Nephron progenitor cell (in vitro differentiated cells): Measurements from ENCODE around the gene EXOSC2.
A peak's percentile ranks its signal among the peaks of the same experiment; 100 is the strongest.

Experiments used
- DNase-seq: peaks from one replicate; pipeline ENCODE4 v3.0.0; 2021
- H3K27ac Mint-ChIP-seq: 2 replicates; pipeline ENCODE4 v1.8.0; 2021; ENCODE audit warnings: mild to moderate bottlenecking, moderate library complexity, mixed read lengths
- H3K27me3 Mint-ChIP-seq: 2 replicates; pipeline ENCODE4 v1.8.0; 2021; ENCODE audit warnings: mild to moderate bottlenecking, low read depth, mixed read lengths; ENCODE audit not compliant: poor library complexity
- H3K36me3 Mint-ChIP-seq: 2 replicates; pipeline ENCODE4 v1.8.0; 2021; ENCODE audit warnings: low read depth, mixed read lengths
- H3K4me1 Mint-ChIP-seq: 2 replicates; pipeline ENCODE4 v1.8.0; 2021; ENCODE audit warnings: mixed read lengths
- H3K4me3 Mint-ChIP-seq: 2 replicates; pipeline ENCODE4 v1.8.0; 2021; ENCODE audit warnings: mild to moderate bottlenecking, moderate library complexity, mixed read lengths
- H3K9me3 Mint-ChIP-seq: 2 replicates; pipeline ENCODE4 v1.8.0; 2021; ENCODE audit warnings: mild to moderate bottlenecking, moderate library complexity, mixed read lengths
- TF ChIP-seq, protein P1 (sequence below): fragments of 200-600 bp; sonication (generic); IDR thresholded peaks from 2 replicates; pipeline ENCODE4 v1.5.0; 2021; ENCODE audit warnings: antibody characterized with exemption

The EXOSC2 gene

DNA sequence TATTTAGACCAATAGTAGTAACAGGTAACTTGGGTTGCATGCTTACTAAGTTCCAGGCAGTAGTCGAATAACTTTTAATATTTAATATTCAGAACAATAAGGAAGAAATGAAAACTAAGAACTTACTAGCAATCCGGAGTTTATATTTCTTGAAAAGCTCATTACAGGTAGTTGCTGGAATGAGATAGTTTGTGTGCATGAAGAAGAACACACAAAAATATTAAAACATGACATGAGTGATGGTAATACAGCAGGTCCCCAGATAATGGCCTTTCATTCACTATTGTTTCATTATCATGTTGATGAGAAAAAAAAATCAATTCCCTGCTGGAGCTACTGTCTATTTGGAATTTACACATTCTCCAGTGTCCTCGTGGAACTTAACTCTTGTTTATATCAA lies 44.7 kb downstream of the EXOSC2 start:
- peaks cover 4% of the 10 kb centered on the region for H3K27me3 Mint-ChIP-seq
- H3K9me3 Mint-ChIP-seq, result no peaks in the 10 kb centered on the region
- no peak overlapping the region for H3K27ac Mint-ChIP-seq
- peaks cover 10% of the 10 kb centered on the region for H3K36me3 Mint-ChIP-seq
- no peak overlapping the region for H3K4me3 Mint-ChIP-seq
- no peak for DNase-seq
- peaks cover 1% of the 10 kb centered on the region for H3K4me1 Mint-ChIP-seq
- TF ChIP-seq, protein P1, sequence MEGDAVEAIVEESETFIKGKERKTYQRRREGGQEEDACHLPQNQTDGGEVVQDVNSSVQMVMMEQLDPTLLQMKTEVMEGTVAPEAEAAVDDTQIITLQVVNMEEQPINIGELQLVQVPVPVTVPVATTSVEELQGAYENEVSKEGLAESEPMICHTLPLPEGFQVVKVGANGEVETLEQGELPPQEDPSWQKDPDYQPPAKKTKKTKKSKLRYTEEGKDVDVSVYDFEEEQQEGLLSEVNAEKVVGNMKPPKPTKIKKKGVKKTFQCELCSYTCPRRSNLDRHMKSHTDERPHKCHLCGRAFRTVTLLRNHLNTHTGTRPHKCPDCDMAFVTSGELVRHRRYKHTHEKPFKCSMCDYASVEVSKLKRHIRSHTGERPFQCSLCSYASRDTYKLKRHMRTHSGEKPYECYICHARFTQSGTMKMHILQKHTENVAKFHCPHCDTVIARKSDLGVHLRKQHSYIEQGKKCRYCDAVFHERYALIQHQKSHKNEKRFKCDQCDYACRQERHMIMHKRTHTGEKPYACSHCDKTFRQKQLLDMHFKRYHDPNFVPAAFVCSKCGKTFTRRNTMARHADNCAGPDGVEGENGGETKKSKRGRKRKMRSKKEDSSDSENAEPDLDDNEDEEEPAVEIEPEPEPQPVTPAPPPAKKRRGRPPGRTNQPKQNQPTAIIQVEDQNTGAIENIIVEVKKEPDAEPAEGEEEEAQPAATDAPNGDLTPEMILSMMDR, result no peak

DNA sequence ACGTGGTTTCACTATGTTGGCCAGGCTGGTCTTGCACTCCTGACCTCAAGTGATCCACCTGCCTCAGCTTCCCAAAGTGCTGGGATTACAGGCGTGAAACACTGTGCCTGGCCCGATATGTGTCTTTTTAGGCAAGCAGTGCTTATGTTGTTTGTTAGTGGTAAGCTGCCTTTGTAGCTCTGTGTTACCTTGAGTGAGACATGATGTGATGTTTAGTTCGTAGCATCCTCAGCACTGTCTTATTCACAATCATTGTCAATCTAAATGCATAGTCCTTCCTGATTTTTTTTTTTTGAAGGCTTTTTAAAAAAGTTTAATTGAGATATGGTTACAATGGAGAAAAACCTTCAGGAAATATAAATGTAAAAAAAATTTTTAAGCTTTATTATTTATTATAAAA lies 45.5 kb downstream of the EXOSC2 start:
- peaks cover 7% of the 10 kb centered on the region for H3K4me1 Mint-ChIP-seq
- no peak overlapping the region for H3K4me3 Mint-ChIP-seq
- DNase-seq, result no peak
- H3K9me3 Mint-ChIP-seq, result no peaks in the 10 kb centered on the region
- peaks cover 10% of the 10 kb centered on the region for H3K36me3 Mint-ChIP-seq
- peaks cover 4% of the 10 kb centered on the region for H3K27me3 Mint-ChIP-seq
- TF ChIP-seq, protein P1, result no peak
- H3K27ac Mint-ChIP-seq, result no peak overlapping the region

DNA sequence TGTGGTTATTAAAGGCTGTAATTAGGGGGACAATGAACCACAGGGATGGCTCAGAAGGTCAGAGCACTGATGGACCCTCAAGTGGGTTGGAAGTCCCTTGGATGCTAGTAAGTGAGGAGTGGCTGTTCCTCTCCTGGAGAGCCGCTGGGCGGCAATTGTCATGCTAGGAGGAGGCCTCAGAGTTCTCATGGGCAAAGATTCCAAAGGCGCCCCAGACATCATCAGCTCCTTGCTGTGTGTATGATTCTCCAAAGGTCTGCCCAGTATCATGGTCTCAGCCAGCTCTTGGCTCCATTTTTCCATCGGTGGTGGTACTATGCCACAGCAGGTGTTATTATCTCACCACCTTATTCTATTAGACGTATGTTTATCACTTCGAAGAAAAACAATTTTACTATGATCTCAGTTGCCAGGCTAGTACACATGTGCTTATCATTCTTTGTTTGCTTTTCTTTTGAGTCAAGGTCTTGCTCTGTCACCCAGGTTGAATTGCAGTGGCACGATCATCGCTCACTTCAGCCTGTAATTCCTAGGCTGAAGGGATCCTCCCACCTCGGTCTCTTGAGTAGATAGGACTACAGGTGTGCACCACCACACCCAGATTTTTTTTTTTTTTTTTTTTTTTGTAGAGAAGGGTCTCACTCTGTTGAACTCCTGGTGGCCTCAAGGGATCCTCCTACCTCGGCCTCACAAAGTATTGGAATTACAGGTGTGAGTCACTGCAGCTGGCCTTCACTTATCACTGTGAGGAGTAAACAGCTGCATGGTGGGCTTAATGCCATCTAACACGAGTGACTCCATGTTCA lies 46.8 kb downstream of the EXOSC2 start:
- H3K27me3 Mint-ChIP-seq, result peaks cover under 1% of the 10 kb centered on the region
- no peak overlapping the region for H3K4me3 Mint-ChIP-seq
- H3K27ac Mint-ChIP-seq, result no peak overlapping the region
- DNase-seq, result no peak
- H3K9me3 Mint-ChIP-seq, result no peaks in the 10 kb centered on the region
- H3K36me3 Mint-ChIP-seq, result peaks cover 10% of the 10 kb centered on the region
- H3K4me1 Mint-ChIP-seq, result peaks cover 7% of the 10 kb centered on the region
- TF ChIP-seq, protein P1, result no peak

DNA sequence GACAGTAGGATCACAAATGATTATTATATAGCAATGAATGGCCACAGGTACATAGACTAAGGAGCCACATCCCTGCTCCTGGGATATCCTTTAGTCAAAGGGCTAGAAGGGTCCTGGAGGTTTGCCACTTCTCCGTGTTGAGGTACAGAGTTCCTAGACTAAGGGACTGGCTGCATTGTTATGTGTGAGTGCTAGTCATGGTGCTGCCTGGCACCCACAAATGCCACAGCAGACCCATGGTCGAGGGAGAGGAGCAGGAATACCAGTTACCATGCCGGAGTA lies 47.4 kb downstream of the EXOSC2 start:
- Mint-ChIP-seq H3K9me3 (no peaks in the 10 kb centered on the region), H3K4me1 (peaks cover 7% of the 10 kb centered on the region)
- DNase-seq, result no peak

DNA sequence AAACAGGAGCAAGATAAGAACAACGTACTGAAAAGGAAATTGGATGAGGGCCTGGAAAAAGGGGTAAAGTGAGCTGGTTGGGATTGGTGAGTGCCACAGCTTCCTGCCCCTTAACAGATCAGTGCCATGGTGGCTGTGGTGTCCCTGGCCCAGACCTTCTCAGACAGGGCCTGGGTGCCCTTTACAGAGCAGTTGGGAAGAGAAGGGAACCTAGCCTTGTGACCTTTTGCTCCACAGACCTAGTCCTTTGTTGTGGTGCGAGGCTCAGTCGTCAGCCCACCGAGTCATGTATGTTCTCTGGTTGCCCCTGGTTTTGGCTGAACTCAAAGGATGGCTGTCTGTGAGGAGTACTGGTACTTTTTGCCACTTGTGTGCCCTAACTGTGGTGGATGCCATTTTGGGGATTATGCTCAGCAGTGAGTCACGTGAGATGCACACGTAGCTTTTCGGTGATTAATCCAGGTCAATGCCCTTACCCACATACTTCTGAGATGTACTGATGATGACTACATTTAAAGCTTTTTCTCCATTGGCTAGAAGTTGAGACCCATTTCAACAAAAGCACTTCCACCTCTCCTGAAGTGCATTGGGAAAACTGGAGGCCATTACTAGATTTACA lies 48.4 kb downstream of the EXOSC2 start:
- peaks cover 7% of the 10 kb centered on the region for H3K4me1 Mint-ChIP-seq
- H3K27ac Mint-ChIP-seq, result no peak overlapping the region
- H3K27me3 Mint-ChIP-seq, result no peaks in the 10 kb centered on the region
- TF ChIP-seq, protein P1, result no peak
- H3K36me3 Mint-ChIP-seq, result peaks cover 14% of the 10 kb centered on the region
- H3K4me3 Mint-ChIP-seq, result no peak overlapping the region
- no peak for DNase-seq
- no peaks in the 10 kb centered on the region for H3K9me3 Mint-ChIP-seq

More for the DNA sequence above, 47.4 kb downstream of the EXOSC2 start:
- H3K27me3 Mint-ChIP-seq, result no peaks in the 10 kb centered on the region
- no peak overlapping the region for H3K4me3 Mint-ChIP-seq
- H3K27ac Mint-ChIP-seq, result no peak overlapping the region
- peaks cover 10% of the 10 kb centered on the region for H3K36me3 Mint-ChIP-seq
- TF ChIP-seq, protein P1, result no peak

DNA sequence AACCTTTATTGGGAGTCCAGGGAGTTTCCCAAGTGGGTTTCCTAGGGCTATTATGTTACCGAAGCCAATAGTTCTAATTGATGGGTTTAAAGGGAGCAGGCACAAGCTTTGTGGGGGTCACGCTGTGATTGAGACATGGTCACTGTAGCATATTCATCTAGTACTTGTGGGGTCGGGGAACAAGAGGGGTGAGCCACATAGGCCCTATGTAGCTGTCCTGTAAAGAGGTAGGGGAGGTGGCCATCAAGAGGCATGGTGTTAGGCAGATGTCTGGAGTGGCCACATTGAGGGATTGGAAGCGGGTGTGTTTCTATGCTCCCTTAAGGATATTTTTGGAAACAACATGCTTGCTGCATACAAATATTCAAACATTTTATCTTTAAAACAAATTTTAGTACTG lies 50.1 kb downstream of the EXOSC2 start:
- H3K9me3 Mint-ChIP-seq, result no peaks in the 10 kb centered on the region
- peak overlapping the region; percentile 95 for H3K27ac Mint-ChIP-seq
- peaks cover 14% of the 10 kb centered on the region for H3K36me3 Mint-ChIP-seq
- H3K4me3 Mint-ChIP-seq, result no peak overlapping the region
- TF ChIP-seq, protein P1, result no peak
- peaks cover 7% of the 10 kb centered on the region for H3K4me1 Mint-ChIP-seq
- DNase-seq, result no peak
- H3K27me3 Mint-ChIP-seq, result no peaks in the 10 kb centered on the region
